GM19025 (cell line): ENCODE results near the gene PBRM1.

Source experiments
- ATAC-seq: cut with Tn5 transposase; IDR thresholded peaks from one replicate; pipeline ENCODE4 v1.9.1; 2021; ENCODE audit warnings: mild to moderate bottlenecking, low read depth, moderate library complexity; ENCODE audit not compliant: unreplicated experiment

Gene PBRM1

DNA sequence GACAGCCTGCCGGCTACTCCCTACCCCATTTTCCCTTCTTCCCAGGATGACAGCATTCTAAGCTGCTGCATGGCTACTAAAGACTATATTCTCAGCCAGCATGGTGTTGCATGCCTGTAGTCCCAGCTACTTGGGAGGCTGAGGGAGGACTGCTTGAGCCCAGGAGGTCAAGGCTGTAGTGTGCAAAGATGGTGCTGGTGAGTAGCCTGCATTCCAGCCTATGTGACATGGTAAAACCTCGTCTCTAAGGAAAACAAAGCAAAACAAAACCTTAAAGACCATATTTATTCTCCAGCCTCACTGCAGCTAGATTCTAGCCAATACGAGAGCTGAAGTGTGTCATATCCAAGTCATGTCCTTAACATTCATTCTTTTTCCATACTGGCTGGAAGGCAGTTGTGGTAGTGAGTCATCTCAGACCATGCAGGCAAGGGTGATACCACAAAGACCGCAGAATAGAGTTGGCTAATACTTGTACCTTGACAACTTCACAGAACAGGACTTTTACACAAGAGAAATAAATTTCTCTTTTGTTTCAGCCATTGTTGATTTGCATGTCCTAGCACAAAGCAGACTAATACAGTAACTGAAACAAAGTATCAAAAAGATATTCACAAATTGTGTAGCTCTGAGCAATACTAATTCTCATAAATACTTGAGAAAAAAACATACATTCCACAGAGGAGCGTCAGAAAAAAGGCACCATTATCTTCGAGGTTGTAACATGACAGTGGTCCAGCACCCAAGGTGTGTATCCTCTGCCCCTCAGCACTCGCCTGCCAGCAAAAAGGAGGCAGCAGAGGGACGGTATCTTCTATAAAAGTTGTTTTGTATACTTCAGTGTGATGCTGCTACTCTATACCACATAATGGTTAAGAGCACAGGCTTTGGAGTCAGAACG is 14.8 kb downstream of the PBRM1 start:
- ATAC-seq, result no peak

DNA sequence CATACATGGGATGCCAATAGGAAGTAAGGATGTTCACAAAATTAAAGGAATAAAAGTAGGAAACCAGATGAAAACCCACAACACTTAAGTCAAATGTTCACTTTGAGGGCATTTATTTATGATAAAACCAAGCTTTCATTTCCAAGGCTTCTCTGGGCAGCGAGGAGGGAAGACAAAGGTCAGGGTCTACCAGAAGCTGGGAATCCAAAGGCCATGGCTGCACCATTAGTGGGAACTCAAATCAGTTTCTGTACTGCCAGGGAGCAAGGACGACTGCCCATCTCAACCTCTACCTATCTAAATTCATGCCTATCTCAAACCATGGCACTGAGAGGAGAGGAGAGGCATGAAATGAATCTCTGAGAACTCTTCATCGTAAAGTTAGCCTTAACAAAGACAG is 22.6 kb downstream of the PBRM1 start:
- no peak for ATAC-seq

DNA sequence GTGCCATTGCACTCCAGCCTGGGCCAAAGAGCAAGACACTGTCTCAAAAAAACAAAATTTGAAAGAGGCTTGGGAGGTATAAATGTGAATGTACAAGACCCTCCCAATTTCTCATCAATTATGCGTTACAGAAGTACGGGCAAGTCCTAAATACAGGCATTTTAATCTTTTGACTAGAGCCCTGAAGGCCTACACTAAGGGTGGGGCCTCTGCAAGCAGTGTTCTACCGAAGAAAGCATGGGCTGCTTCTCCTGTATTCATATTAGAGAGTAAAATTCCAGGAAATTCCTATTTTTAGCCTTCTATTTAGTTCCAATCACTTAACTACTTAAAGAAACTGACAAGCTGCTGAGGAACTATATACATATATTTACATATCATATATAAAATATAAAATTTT is 25.7 kb downstream of the PBRM1 start:
- no peak for ATAC-seq

DNA sequence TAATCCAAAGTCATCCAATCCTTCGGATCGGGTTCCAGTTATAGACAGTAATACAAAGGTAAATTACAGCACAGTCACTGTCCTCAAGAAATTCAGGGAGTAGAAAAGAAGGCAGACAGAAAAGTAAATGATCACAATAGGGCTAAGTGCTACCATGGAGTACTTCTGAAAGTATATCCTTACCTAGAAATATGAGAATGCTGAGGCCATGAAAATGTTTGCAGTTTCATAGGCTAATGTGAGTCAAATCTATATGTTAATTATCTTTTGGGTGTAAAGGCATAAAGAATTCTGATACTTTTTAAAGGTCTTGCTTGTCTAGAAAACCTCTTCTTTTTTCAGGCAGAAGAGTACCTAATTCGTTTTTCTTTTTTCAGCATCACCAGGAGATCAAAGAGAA is 29.8 kb downstream of the PBRM1 start:
- no peak for ATAC-seq

DNA sequence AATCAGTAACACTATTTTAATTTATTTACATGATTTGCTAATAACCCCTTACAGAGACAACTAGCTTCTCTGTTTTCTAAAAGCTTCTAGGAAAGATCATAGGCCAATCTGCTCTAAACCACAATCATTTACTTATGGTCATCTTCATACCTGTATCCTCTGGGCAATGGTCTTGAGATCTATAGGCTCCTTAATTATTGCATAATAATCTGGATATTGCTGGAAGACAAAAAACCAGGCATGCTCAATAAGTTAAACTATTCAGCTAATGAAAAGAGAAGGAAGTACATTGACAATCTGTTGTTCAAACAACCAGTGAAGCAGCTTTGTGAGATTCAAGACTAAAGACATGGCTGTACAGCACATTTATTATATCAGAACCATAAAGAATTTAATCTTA is 34.1 kb downstream of the PBRM1 start:
- no peak for ATAC-seq

DNA sequence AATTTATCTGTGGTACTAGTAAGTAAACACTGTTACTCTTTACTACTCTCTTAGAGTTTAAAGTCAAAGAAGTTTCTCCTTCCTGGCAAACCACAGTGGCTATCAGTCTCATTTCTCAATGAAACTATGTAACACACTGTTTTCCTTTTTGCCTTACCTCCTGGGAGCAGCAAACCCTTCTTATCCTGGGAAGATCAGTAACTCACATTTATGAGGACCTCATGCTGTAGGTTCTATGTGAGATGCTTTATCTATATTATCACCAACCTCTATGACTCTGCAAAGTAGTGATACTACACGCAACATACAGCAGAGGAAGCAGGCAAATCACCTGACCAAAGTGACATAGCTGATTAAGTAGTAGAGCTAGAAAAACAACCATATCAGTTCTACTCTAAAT is 35.3 kb downstream of the PBRM1 start:
- ATAC-seq, result no peak

DNA sequence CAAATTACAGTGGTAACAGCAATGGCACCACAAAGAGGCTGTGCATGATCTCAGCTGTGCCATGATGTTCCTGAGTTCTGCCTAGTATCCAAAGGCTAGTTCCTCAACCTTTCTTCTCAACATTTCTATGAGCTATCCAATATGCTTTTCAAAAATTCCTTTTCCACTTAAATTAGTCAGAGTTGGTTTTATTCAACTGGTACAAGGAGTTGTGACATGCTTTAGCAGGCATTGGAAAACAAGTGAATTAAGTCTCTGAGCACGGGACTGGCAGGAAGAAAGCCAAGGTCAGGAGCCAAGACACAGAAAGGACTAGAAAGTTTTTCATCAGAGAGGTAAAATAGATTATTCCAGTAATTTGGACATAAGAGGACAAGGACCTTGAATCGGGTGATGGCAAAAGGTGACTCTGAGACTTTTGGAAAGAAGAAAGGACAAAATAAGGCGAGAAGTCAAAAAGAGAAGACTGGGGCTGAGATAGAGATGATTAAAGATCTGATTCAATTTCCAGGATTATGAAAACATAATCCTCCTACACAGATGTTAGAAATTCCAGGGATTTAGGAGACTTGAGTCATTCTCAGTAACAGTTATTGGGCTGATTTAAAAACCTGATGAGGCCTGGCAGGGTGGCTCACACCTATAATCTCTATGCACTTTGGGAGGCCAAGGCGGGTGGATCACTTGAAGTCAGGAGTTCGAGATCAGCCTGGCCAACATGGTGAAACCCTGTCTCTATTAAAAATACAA is 36.1 kb downstream of the PBRM1 start:
- no peak for ATAC-seq

DNA sequence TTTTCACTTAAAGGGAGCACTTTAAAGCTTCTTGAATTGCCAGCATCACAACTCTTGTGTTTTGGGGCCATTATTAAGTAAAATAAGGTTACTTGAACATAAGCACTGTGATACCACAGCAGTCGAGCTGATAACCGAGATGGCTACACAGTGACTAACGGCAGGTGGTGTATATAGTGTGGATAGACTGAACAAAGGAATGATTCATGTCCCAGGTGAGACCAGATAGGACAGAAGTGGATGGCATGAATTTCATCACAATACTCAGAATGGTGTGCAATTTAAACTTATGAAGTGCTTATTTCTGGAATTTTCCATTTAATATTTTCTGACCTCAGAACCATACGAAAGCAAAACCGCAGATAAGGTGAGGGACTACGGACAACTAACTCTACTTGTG is 40.2 kb downstream of the PBRM1 start:
- ATAC-seq, result no peak

DNA sequence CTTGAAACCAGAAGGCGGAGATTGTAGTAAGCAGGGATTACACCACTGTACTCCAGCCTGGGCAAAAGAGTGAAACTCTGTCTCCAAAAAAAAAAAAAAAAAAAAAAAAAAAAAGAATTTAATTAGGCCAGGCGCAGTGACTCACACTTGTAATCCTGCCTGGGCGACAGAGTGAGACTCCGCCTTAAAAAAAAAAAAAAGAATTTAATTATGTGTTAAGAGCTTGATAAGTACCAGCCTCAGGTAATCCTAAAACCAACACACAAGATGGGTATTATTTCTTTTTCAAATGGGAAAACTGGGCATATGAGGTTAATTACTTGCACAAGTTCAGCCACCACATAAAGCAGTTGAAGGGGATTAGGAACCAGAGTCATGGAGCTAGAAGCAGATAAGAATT is 49.0 kb downstream of the PBRM1 start:
- no peak for ATAC-seq

DNA sequence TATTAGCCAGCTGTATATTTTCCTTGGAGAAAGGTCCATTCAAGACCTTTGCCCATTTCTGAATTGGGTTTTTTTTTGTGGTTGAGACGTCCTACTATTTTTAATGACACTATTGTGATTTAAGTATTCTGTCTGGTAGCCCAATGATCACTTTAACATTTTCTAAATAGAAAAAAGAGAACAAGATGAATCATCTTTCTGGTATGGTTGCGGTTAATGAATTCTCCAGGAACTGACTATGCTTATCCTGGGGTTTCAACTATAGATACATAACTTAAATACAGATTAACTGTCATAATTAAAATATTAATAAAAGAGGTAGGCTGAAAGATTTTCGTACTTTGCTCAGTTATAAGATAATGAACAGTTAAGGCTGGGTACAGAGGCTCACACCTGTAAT is 51.9 kb downstream of the PBRM1 start:
- ATAC-seq, result no peak

DNA sequence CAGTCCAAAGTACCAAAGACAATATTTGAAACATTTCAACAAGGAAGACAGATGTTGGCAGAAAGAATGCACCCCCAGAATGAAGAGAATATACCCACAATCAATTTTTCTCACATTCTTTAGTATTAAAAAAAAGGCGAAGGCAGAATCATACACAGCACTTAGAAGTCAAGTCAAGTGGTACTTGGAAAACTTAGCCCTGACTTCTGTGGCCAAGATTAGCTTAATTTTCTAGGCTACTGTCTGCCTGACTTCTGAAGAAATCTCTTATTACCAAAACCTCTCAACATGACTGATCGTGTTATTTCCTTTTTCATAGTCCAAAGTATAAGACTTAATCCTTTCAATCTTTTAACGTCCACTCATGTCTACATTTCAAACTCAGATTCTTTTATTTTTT is 60.7 kb downstream of the PBRM1 start:
- no peak for ATAC-seq

DNA sequence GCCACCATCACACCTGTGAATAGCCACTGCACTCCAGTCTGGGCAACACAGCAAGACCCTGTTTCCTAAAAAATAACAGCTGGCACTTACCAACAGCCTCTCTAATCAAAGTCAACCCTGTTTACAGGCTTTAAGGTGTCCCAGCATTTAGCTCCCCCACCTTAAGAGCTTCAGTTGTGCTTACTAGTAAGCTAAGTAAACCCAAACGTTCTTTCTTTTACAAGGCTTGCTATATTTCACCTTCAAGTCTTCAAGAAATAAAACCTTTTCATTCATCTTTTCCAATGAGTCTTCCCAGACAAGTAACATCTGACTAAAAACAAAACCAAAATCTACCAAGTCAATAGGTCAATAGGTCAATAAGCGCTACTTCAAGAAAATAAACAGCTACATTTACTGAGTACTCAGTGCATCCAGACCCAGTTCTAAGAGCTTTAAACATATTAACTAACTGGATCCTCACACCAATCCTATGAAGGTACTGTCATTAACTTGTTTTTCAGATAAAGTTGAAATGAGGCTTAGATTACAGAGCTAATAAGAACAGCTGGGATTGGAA is 62.4 kb downstream of the PBRM1 start:
- ATAC-seq, result no peak

DNA sequence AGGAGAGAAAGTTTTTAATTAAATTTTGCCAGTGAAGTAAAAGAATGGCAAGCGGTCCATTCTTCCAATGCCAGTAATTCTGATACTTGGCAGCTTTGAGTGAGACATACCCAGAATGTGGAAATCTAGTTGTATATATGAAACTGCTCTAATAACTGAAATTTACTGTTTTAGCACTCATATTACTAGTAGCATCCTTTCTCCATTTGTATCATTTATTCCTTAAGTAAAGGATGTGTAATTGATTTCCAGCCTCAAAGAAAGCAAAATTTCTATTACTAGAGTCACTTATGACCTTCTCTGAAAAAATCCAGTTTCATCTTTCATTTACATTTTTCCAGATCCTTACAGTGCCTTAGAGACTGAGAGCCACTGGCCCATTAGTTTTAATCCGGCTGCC is 65.1 kb downstream of the PBRM1 start:
- ATAC-seq, result no peak

DNA sequence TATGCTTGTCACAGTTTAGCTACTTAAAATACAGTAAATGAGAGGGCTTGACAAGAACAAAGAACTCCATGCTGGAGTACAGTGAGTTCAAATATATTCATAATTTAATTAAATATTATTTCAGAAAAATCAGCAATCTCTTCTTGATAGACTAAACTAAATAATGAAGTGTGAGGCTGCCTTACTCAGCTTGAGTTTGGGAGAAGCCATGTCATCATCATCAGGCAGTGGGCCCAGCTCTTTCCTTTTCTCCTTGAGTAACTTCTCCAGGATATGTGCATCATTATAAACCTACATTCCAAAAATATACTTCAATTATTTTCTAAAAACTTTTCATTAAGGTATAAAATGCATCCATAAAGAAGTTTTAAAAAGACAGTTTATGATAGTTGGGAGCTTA is 70.5 kb downstream of the PBRM1 start:
- ATAC-seq, result no peak

DNA sequence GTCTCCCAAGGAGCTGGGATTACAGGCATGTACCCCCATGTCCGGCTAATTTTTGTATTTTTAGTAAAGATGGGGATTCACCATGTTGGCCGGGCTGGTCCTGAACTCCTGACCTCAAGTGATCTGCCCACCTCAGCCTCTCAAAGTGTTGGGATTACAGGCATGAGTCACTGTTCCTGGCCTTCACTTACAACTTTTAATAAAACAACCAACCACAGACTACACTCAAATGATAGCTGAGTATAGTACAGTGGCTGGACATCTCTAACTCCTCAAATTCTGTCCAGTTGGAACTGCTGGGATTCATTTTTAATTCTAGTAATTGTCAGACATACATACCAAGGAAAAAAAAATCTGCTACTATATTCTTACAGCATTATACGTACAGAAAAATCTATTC is 71.0 kb downstream of the PBRM1 start:
- no peak for ATAC-seq

DNA sequence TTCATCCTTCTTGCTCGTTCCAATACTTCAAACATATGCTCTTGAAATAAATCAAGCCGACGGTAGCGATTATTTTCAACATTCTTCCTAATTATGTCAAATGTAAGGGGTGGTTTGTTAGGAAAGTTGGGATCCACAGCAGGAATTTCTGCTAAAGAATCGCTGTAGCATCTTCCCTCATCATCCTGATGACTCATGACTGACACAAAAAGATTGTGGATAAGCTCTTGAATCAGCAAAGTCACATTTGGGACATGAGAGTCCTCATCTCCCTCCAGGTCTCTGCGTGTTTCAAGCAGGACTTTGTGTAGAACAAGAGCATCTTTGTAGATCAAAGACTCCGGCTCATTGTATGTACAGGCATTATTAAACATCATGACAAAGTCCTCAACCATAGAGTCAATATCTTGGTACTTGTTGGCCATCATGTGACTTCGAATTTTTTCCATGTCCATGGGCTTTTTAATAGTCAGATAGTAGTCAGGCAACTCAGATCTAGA is 76.3 kb downstream of the PBRM1 start:
- ATAC-seq, result no peak

DNA sequence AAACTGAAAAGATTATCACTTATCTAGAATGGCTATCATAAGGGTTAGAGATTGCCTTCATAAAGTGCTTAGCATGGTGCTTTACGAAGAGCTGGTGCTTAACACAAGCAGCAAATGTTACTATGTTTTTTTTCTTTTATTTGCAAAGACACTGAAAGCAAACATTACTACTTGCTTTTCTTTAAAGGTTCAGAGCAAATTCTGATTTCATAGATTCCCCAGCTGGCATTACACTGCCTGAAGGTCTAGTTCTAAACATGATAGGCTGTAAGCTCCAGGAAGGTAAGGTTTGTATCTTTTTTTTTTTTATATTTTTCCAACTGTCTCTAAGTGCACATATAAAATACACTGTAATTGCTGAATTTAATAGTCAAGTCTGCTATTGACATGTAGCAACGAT is 77.4 kb downstream of the PBRM1 start:
- ATAC-seq, result no peak

DNA sequence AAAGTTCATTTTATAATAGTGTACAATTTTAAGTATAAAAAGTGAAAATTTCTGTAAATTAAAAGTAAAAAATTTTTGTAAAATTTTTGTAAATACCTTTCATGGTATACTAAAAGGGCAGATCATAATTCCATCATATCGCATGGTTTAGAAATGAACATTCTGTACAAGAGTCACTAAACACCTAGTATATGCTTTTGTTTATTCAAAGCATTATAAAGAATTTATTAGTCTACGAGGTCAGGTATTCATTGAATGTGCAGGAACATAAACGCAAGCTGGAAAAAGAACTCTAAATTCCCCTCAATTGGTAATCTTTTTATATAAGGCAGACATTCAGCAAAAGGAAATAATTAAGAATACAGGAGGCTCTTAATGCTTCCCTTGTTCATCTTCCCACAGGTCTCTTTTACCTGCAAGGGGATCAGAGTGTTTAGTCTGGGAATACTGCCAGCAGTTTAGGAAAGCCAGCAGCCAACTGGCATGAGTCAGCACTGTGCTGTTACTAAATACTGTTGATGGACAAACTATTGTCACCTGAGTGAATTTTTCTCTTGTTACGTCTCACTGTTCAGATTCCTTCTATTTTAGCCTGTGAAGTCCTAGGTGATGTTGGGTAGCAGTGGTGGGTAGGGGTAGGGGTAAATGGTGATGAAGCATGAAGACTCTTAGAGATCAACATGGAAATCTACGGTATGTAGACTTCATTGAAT is 79.2 kb downstream of the PBRM1 start:
- ATAC-seq, result no peak

DNA sequence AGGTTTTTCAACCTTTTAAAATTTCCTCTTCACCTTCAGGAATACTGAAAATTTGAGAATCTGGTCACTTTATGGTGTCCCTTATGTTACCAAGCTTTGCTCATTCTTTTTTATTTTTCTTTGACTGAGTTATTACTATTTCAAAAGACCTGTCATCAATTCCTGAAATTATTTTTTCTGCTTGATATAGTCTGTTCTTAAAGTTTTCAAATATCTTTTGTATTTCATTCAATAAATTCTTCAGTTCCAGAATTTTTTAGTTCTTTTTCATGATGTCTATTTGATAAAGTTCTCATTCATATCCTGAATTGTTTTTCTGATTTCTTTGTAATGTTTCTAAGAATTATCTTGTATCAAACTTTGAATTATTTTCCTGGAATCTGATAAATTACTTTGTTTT is 85.5 kb downstream of the PBRM1 start:
- no peak for ATAC-seq

DNA sequence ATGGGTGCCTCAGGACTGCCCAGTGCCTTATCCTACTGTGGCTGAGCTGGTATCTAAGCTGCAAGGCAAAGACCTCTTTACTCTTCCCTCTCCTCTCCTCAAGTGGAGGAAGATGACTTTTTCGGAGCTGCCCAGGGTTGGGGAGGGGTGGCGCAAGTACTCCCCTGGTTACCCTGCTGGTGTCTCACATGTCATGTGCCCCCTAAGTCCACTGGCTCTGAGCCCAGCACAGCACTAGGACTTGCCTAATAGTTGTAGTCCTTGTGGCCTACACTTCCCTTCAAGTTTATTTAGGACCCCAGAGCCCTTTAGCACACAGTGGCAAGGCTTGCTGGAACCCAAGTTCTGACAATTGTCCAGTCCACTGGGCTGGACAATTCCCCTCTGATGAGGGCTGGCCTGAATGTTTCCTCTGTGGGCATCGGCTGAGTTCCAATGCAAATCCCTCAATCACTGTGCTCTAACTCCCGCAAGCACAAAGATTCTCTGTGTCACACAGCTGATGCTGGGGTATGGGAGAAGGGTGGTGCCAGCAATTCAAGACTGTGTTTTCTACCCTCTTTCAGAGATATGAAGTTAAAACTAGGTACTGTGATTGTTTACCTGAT is 89.0 kb downstream of the PBRM1 start:
- no peak for ATAC-seq
